ENCODE measurements around the gene SHISA9.

DNA sequence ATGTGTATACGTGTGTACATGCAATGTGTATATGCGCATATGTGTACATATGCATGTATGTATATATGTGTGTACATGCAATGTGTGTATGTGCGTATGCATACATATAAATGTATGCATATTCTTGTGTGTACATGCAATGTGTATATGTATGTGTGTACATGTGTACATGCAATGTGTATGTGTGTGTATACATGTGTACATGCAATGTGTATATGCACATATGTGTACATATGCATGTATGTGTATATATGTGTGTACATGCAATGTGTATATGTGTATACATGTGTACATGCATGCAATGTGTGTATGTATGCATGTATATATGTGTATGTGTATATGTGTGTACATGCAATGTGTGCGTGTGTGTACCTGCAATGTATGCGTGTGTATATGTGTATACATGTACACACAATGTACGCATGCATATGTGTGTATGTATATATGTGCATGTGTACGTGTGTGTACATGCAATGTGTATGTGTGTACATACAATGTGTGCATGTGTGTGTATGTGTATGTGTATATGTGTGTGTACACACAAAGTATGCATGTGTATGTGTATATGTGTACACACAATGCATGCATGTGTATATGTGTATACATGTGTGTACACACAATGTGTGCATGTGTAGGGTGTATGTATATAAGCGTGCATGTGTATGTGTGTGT is 167.7 kb downstream of the SHISA9 start:
- TF ChIP-seq, protein P1, sequence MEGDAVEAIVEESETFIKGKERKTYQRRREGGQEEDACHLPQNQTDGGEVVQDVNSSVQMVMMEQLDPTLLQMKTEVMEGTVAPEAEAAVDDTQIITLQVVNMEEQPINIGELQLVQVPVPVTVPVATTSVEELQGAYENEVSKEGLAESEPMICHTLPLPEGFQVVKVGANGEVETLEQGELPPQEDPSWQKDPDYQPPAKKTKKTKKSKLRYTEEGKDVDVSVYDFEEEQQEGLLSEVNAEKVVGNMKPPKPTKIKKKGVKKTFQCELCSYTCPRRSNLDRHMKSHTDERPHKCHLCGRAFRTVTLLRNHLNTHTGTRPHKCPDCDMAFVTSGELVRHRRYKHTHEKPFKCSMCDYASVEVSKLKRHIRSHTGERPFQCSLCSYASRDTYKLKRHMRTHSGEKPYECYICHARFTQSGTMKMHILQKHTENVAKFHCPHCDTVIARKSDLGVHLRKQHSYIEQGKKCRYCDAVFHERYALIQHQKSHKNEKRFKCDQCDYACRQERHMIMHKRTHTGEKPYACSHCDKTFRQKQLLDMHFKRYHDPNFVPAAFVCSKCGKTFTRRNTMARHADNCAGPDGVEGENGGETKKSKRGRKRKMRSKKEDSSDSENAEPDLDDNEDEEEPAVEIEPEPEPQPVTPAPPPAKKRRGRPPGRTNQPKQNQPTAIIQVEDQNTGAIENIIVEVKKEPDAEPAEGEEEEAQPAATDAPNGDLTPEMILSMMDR (IDR thresholded peaks at IDR 0.05) = no peak
- TF ChIP-seq EZH2 (IDR thresholded peaks at IDR 0.05) = no peak
- TF ChIP-seq EZH2phosphoT487 (IDR thresholded peaks at IDR 0.05) = no peak

Measured in neural progenitor cell (in vitro differentiated cells).